OCI-LY1 (cell line): ENCODE measurements around the gene LOC128125822.

Experiments
- EZH2 ChIP-seq: fragments of 200-600 bp; sonication (generic), shearing (Covaris generic); IDR thresholded peaks from 2 replicates; pipeline ENCODE4 v1.8.0; 2017; ENCODE audit warnings: borderline replicate concordance, mixed run types, mild to moderate bottlenecking, antibody characterized with exemption, low read length, moderate library complexity, mixed read lengths
- TF ChIP-seq, protein P1 (sequence below): fragments of 200-600 bp; sonication (generic), shearing (Covaris generic); IDR thresholded peaks from 2 replicates; pipeline ENCODE4 v1.5.1; 2017; ENCODE audit warnings: mild to moderate bottlenecking, antibody characterized with exemption, low read length, moderate library complexity, mixed read lengths

- TF ChIP-seq, protein P1, sequence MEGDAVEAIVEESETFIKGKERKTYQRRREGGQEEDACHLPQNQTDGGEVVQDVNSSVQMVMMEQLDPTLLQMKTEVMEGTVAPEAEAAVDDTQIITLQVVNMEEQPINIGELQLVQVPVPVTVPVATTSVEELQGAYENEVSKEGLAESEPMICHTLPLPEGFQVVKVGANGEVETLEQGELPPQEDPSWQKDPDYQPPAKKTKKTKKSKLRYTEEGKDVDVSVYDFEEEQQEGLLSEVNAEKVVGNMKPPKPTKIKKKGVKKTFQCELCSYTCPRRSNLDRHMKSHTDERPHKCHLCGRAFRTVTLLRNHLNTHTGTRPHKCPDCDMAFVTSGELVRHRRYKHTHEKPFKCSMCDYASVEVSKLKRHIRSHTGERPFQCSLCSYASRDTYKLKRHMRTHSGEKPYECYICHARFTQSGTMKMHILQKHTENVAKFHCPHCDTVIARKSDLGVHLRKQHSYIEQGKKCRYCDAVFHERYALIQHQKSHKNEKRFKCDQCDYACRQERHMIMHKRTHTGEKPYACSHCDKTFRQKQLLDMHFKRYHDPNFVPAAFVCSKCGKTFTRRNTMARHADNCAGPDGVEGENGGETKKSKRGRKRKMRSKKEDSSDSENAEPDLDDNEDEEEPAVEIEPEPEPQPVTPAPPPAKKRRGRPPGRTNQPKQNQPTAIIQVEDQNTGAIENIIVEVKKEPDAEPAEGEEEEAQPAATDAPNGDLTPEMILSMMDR = no peak
- TF ChIP-seq EZH2 = no peak
These were observed 38.3 kb upstream of the LOC128125822 start for GRCh38 chr6:63533952-63534351.
